Embryonic facial prominence (tissue), 1 donor: Measurements from ENCODE around the gene FXYD7.
"Not testable (repeated sequence)": the region's sequence is repeated elsewhere in the genome, so short reads cannot be mapped to it uniquely, and the experiment has no call there.

Experiments
- DNase-seq: peaks from one replicate; pipeline ENCODE4 v3.0.0-alpha.2; 2016; ENCODE audit errors: extremely low spot score

FXYD7 gene

DNA sequence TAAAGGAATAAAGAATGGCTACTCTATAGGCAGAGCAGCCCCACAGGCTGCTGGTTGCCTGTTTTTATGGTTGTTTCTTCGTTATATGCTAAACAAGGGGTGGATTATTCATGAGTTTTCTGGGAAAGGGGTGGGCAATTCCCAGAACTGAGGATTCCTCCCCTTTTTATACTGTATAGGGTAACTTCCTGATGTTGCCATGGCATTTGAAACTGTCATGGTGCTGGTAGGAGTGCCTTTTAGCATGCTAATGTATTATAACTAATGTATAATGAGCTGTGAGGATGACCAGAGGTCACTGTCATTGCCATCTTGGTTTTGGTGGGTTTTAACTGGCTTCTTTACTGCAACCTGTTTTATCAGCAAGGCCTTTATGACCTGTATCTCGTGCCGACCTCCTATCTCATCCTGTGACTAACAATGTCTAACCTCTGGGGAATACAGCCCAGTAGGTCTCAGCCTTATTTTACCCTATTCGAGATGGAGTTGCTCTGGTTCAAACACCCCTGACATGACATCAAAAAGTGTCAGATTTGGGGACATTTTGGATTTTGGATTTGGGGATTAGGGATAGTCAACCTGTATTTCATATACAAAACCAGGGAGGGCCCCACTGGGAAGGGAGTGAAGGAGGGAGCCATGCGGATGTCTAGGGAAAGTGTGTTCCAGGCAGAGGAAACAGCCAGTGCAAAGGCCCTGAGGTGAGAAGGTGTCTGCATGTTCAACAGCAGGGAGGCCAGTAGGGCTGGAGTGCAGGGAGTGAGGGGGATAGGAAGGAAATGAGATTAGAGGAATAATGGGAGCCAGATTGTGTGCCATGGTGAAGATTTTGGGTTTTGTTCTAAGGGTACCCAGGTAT, 22.4 kb downstream of the FXYD7 start:
- DNase-seq, result no peak

GRCh38 chr19:35166100-35167063, 23.3 kb downstream of the FXYD7 start:
- no peak for DNase-seq

- no peak for DNase-seq
Measured at GRCh38 chr19:35167251-35168119, 24.4 kb downstream of the FXYD7 start.

DNA sequence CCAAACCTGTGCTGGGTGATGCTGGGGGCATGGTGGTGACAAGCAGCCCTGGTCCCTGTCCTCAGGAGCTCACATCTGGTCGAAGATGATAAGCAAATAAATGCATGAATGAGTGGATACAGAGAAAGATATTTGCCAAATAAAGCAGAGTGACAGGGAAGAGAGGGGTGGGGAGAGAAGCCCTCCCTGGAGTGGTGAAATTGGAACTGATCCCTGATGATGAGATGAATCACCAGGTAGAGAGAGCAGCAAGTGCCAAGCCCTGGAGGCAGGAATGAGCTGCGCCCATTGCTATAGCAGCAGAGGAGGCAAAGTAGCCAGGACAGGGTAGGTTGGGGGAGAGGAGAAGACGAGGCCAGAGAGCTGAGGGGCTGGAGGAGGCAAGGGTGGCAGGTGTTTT, 25.1 kb downstream of the FXYD7 start:
- no peak for DNase-seq

- no peak for DNase-seq
Measured at GRCh38 chr19:35169221-35169995, 26.4 kb downstream of the FXYD7 start.

DNA sequence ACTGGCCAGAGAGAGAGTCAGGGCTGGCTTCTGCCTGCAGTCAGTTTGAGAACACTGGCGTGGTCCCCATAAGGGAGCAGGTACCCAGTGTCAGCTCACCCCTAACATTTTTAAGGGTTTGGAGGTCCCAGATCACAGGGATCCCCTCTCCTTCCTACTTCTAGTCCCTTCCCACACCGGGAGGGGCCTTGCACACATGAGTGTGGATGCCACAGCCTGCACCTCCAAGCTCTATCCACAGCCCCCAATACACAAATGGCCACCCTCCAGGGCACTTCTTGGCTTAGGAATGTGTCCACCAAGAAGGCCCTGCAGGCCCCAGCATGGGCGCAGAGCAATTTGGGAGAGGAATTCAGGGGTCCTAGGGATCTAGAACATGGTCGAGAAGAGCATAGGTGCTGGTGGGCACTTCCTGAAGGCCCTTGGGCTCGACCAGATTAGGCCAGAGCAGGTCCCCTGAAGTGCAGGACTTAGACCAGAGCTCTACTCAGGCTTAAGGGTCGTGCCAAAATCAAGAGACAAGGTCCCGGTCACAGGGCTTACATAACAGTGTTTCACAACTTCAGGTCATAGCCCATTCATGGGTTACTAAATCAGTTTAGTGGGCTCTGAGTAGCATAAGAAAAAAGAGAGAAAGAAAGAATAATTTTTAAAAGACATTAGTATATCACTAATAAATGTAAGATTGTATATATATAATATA, 27.5 kb downstream of the FXYD7 start:
- DNase-seq, result no peak

DNA sequence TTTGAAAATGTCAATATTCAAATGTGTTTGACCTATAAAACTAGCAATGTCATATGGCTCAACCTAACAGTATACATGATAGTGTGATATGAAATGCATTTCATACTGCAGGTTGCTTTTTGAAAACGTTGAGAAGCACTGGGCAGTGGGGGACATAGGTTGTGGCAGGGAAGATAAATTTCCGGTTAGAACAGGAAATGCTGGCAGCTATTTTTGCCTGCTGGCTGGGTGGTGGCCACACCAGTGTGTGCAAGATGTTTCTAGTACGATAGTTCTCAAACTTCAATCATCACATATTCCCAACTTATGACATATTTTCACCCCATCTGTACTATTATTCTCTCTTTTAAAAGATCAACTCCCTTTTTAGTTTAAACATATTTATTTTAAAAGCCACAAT, 28.7 kb downstream of the FXYD7 start:
- no peak for DNase-seq

GRCh38 chr19:35174226-35174625, 31.2 kb downstream of the FXYD7 start:
- no peak for DNase-seq

- no peak for DNase-seq
Measured at GRCh38 chr19:35176181-35176570, 33.1 kb downstream of the FXYD7 start.

DNA sequence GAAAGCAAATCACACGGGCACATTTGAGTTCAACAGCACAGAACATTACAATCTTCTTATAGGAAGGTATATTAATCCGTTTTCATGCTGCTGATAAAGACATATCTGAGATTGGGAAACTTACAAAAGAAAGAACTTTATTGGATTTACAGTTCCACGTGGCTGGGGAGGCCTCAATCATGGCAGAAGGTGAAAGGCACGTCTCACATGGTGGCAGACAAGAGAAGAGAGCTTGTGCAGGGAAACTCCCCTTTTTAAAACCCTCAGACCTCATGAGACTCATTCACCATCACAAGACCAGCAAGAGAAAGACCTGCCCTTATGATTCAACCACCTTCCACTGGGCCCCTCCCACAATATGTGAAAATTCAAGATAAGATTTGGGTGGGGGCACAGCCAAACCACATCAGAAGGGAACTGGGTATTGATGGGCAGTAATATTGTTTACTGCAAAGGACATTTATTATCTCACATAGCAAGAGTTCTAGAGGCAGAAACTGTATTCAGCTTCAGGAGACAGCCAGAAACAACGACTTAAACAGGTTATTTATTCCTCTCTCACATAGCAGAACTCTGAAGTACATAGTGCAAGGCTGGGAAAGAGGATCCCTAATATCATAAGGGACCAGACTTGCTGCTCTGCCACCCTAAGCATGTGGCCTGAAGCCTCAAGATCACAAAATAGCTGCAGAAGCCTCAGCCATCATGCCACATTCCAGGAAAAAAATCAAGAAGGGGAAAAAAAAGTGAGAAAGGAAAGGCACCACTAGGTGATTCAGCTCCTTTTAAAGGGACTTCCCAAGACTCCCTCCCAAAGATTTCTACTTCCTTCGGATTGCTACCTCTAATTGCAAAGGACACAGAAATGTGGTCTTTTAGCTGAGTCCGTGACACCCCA, 34.6 kb downstream of the FXYD7 start:
- DNase-seq, result no peak

DNA sequence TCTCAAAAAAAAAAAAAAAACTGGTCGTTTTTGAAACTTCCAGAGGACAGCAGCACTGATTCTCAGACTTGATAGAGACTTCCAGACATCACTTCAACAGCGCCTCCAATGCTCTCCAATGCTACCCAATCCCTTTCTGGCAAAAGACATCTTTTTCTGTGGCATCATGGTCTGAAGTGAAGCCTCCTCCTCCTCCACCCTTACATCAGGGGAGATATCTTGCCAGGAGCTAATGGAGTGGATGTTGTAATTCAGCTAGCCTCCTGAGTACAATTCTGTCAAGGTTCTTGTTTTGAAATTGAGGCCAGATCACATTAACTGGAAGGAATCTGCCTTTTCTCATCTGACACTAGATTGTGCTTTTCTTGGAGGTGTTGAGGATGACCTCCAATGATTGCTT, 35.6 kb downstream of the FXYD7 start:
- DNase-seq, result no peak

DNA sequence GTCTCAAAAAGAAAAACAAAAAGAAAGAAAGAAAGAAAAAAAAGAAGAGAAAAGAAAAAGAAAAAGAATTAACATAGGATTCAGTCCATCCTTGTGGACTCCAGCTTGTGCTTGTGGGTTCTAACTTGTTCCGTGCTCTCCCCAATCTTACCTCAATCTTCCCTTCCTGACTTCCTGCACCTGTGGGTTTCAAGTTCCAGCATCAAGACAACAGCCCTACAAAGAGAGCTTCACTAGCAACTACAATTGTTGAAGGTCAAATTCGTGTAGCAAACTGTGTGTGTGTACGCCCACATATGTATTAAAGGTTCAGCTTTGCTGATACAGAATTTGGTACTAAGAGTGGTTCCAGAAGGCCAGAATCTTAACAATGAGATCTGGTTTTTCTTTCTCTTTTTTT, 36.8 kb downstream of the FXYD7 start:
- DNase-seq, result no peak

DNA sequence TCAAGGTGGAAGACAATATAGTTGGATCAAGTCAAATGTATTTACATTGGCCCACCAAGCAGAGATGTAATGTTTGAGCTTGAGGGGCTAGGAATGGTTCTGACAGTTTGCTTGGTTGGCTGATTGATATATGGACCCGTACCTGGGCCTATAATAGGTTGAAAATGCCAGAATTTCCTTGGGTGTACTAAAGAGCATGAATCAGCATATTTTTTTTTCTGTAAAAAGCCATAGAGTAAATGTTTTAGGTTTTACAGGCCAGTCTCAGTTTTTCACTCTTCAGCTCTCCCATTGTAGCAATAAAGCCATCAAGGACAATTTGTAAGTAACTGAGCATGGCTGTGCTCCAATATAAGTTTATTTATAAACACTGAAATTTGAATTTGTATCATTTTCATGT, 38.3 kb downstream of the FXYD7 start:
- DNase-seq, result no peak

GRCh38 chr19:35184267-35184666, 41.2 kb downstream of the FXYD7 start:
- no peak for DNase-seq

DNA sequence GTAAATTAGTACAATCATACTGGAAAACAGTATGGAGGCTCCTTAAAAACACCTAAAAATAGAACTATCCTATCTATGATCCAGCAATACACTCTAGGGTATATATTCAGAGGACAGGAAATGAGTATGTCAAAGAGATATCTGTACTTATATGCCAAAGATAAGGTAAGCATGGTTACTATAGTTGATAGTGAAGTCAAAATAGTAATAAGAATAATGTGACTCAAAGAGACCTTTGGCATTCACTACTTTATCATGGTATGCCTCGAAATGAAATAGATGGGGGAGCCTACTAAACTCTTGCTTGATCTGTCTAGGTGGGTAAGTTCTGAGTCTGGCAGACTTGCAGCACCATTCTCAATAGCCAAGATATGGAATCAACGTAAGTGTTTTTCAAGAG, 41.8 kb downstream of the FXYD7 start:
- DNase-seq, result no peak

DNA sequence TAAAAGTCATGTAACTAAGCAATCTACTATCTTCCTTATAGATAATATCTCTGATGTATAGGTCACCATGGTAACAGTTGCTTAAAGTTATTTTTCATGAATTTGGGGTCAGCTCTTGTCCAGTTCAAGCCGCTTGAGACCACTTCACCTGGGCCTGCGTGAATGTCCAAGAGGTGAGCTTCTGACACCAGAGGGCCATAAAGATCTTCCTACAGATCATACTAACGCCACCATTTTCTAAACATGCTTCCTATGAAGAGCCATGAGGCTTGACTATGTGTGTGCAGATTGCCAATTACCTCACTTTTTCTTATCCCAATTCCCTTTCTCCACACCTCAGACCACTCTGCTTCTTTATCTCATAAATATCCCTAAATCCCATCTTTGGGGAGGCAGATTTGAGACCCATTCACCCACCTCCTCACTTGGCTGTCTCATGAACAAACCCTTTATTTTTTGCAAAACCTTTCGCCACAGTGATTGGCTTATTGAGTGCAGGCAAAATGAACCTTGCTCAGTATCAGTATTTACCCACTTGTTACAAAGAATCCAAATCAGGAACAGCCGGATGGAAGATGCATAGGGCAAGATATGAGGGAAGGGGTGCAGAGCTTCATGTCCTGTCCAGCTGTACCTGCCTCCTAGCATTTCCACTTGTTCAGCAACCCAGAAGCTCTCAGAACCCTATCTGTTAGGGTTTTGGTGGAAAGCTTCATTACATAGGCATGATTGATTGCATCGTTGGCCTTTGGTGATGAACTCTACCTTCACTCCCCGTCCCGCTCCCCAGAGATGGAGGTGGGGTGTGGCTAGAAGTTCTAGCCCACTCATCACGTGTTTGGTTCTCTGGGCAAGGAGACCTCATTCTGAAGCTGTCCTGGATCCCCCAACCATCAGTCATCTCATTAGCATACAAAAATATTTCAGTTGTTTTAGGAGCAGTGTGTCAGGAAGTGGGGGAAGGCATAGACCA, 51.2 kb downstream of the FXYD7 start:
- no peak for DNase-seq

- DNase-seq, result no peak
Measured at GRCh38 chr19:35195830-35196229, 52.8 kb downstream of the FXYD7 start.

DNA sequence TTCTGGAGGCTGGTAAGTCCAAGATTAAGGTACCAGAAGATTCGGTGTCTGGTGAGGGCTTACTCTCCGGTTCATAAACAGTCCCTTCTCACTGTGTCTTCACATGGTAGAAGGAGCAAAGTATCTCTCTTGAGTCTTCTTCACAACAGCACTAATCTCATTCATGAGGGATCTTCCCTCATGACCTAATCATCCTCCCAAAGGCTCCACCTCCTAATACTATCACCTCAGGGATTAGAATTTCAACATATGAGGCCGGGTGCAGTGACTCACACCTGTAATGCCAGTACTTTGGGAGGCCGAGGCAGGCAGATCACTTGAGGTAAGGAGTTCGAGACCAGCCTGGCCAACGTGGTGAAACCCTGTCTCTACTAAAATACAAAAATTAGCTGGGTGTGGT, 53.8 kb downstream of the FXYD7 start:
- not testable (repeated sequence) for DNase-seq
